ENCODE data around the gene CLDN11.

DNA sequence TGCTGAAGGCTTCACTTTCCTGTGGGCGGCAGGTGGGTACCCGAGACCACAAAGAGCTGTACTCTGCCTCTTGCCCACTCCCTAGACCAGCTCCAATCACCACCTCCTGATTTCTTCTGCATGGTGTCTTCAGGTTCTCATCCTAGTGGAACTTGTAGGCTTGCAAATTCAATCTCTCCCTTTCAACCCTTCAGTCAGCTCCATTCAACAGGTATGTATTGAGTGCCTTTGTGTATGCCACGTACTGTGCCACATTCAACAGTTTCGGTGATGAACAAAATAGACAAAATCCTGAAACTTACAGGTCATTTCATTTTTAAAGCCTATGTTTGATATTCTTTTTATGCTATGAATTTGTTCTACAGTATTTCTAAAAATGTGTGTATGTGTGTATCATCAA is 5.4 kb upstream of the CLDN11 start:
- TF ChIP-seq, protein P1, sequence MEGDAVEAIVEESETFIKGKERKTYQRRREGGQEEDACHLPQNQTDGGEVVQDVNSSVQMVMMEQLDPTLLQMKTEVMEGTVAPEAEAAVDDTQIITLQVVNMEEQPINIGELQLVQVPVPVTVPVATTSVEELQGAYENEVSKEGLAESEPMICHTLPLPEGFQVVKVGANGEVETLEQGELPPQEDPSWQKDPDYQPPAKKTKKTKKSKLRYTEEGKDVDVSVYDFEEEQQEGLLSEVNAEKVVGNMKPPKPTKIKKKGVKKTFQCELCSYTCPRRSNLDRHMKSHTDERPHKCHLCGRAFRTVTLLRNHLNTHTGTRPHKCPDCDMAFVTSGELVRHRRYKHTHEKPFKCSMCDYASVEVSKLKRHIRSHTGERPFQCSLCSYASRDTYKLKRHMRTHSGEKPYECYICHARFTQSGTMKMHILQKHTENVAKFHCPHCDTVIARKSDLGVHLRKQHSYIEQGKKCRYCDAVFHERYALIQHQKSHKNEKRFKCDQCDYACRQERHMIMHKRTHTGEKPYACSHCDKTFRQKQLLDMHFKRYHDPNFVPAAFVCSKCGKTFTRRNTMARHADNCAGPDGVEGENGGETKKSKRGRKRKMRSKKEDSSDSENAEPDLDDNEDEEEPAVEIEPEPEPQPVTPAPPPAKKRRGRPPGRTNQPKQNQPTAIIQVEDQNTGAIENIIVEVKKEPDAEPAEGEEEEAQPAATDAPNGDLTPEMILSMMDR (IDR thresholded peaks at IDR 0.05), result no peak
- TF ChIP-seq EZH2 (IDR thresholded peaks at IDR 0.05) (no peak), EZH2phosphoT487 (IDR thresholded peaks at IDR 0.05) (no peak)
